Activated T-helper 1 cell treated with Interleukin-2 at 50 U/mL for 16 hours (primary cell): ENCODE results near the gene PCDHA1.

Experiments used
- DNase-seq: peaks from one replicate; pipeline ENCODE4 v3.0.0-alpha.2; 2020; ENCODE audit warnings: low read depth

Gene PCDHA1

DNA sequence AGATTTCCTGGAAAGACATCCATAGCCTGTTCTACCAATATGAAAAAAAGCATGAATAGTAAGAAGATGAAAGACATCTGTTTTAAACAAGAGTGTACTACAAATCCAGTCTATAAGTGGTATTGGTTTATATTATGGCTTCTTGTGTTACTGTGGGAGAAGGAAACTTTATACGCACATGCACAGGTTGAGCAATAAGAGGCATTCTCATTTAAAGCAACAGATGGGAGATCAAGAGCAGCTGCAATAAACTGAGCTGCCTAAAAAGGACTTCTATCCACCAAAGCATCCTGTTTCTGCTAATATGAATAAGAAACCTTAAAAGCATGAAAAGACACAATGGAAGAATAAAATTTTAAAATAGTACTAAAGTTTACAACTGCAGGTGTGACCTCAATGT, 256.6 kb downstream of the PCDHA1 start:
- no peak for DNase-seq

- DNase-seq = no peak
These were observed 264.9 kb downstream of the PCDHA1 start, which contains the start of gene PCDHB1 for GRCh38 chr5:141050622-141051520. TSS of gene PCDHB1 (plus strand) at chr5:141051374. CDS start at chr5:141051471, 97 bp downstream.

DNA sequence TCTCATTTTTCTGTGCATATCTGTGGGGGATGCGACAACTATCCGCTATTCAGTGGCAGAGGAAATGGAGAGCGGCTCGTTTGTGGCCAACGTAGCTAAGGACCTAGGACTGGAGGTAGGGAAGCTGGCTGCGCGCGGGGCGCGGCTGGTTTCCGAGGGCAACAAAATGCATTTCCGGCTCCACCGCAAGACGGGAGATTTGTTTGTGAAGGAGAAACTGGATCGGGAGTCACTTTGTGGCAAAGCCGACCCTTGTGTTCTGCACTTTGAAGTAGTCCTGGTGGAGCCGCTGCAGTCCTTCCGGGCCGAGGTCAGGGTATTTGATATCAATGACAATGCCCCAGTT, 265.6 kb downstream of the PCDHA1 start:
- no peak for DNase-seq
